Vagina (tissue), 2 donors: ENCODE results near the gene TRIM69. TPM values are rescaled to one million over a fixed set of nuclear protein-coding genes. Genes with fewer than 3 reads are reported as not detected.
"Not testable (repeated sequence)": the region's sequence is repeated elsewhere in the genome, so short reads cannot be mapped to it uniquely, and the experiment has no call there.

Source experiments
- DNase-seq, 2 donors: peaks; one replicate each; pipeline ENCODE4 v3.0.0-alpha.2; 2017; ENCODE audit errors: extremely low spot score in 2 of 2
- H3K27ac ChIP-seq: fragments of 200-600 bp; sonication (generic); one replicate; pipeline ENCODE4 v1.5.1; 2019
- H3K27me3 ChIP-seq: fragments of 200-600 bp; sonication (generic); one replicate; pipeline ENCODE4 v1.5.1; 2019
- H3K36me3 ChIP-seq, 2 donors: fragments of 200-600 bp; sonication (generic); one replicate each; pipeline ENCODE4 v1.5.1; 2017 to 2019
- H3K4me1 ChIP-seq: fragments of 200-600 bp; sonication (generic); one replicate; pipeline ENCODE4 v1.5.1; 2019
- H3K4me3 ChIP-seq, 2 donors: fragments of 200-600 bp; sonication (generic); 1 replicate in 1 of 2; 2 replicates in 1 of 2; pipeline ENCODE4 v1.5.1; 2016 to 2019
- H3K9me3 ChIP-seq: fragments of 200-600 bp; sonication (generic); one replicate; pipeline ENCODE4 v1.5.1; 2019
- POLR2A ChIP-seq, 2 donors: fragments of 450-650 bp; IDR thresholded peaks; one replicate each; pipeline ENCODE4 v1.6.1; 2017; ENCODE audit warnings: antibody characterized with exemption in 2 of 2, mild to moderate bottlenecking in 2 of 2, moderate library complexity in 2 of 2
- POLR2AphosphoS5 ChIP-seq, 2 donors: sonication (generic); formaldehyde crosslinking; IDR thresholded peaks; one replicate each; pipeline ENCODE4 v1.9.0; 2017; ENCODE audit warnings: antibody characterized with exemption in 2 of 2, mild to moderate bottlenecking in 2 of 2, low read depth in 1 of 2; ENCODE audit not compliant: insufficient read depth in 1 of 2
- intact Hi-C: fragments of 100-400 bp; cut with DNase I; formaldehyde crosslinking; loops from one replicate; pipeline ENCODE4 v1.15.1; 2023
- total RNA-seq: library from RNA; depleted of rRNA; stranded (reverse); fragments of >200 nt; gene quantifications from one replicate; pipeline ENCODE4 v1.2.3, GENCODE V29; 2016
- TF ChIP-seq, protein P1 (sequence below), 3 experiments: fragments of 450-650 bp in 2 of 3; fragments of 200-600 bp in 1 of 3; sonication (generic) in 1 of 3; IDR thresholded peaks; one replicate each; pipeline ENCODE4 v1.5.1; 2017 to 2019; ENCODE audit warnings: antibody characterized with exemption in 3 of 3, mild to moderate bottlenecking in 2 of 3, moderate library complexity in 2 of 3

Gene TRIM69
- total RNA-seq, 1 donor from 2014 or later, result 11.3 TPM

DNA sequence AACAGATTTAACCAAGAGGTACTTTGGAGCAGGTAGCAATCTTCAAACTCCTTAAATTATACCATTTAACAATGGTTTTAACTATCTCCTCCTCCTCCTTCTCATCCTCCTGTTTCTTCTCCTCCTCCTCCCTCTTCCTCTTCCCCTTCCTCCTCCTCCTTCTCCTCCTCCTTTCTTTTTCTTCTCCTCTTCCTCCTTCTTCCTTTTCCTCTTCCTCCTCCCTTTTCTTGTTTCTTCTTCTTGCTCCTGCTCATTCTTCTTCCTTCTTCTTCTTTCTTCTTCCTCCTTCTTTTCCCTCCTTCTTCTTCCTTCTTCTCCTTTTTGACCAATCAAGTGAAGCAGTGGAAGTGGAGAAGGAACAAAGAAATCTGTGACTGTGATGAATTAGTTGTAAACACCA is 39.3 kb upstream of the TRIM69 start:
- H3K4me1 ChIP-seq, result no peaks in the 10 kb centered on the region
- no peak for DNase-seq
- intact Hi-C loops, result no loop called here
- H3K27me3 ChIP-seq, result no peaks in the 10 kb centered on the region
- no peaks in the 10 kb centered on the region for H3K9me3 ChIP-seq
- no peaks in the 10 kb centered on the region for H3K36me3 ChIP-seq
- H3K27ac ChIP-seq, result no peak overlapping the region
- TF ChIP-seq POLR2AphosphoS5 (IDR thresholded peaks at IDR 0.05; ENCODE audit: insufficient read depth in 1 of 2, low read depth in 1 of 2) (no peak), POLR2A (IDR thresholded peaks at IDR 0.05) (no peak)
- TF ChIP-seq, protein P1, sequence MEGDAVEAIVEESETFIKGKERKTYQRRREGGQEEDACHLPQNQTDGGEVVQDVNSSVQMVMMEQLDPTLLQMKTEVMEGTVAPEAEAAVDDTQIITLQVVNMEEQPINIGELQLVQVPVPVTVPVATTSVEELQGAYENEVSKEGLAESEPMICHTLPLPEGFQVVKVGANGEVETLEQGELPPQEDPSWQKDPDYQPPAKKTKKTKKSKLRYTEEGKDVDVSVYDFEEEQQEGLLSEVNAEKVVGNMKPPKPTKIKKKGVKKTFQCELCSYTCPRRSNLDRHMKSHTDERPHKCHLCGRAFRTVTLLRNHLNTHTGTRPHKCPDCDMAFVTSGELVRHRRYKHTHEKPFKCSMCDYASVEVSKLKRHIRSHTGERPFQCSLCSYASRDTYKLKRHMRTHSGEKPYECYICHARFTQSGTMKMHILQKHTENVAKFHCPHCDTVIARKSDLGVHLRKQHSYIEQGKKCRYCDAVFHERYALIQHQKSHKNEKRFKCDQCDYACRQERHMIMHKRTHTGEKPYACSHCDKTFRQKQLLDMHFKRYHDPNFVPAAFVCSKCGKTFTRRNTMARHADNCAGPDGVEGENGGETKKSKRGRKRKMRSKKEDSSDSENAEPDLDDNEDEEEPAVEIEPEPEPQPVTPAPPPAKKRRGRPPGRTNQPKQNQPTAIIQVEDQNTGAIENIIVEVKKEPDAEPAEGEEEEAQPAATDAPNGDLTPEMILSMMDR (IDR thresholded peaks at IDR 0.05), result no peak
- H3K4me3 ChIP-seq, result no peak overlapping the region

DNA sequence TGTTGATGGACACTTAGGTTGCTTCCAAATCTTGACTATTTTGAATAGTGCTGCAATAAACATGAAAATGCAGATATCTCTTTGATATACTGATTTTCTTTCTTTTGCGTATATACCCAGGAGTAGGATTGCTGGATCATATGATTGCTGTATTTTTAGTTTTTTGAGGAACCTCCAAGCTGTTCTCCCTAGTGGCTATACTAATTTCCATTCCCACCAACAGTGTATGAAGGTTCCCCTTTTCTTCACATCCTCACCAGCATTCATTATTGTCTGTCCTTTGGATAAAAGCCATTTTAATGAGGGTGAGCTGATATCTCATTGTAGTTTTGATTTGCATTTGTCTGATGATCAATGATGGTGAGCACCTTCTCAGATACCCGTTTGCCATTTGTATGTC is 37.7 kb upstream of the TRIM69 start:
- Histone ChIP-seq H3K4me1 (no peaks in the 10 kb centered on the region), H3K27ac (no peak overlapping the region), H3K36me3 (no peaks in the 10 kb centered on the region), H3K27me3 (no peaks in the 10 kb centered on the region), H3K9me3 (no peaks in the 10 kb centered on the region), H3K4me3 (no peak overlapping the region)
- TF ChIP-seq POLR2A (IDR thresholded peaks at IDR 0.05) (no peak), POLR2AphosphoS5 (IDR thresholded peaks at IDR 0.05; ENCODE audit: insufficient read depth in 1 of 2, low read depth in 1 of 2) (no peak)
- TF ChIP-seq, protein P1 (IDR thresholded peaks at IDR 0.05), result no peak
- no peak for DNase-seq
- intact Hi-C loops, result no loop called here

- intact Hi-C loops, H3K9me3 ChIP-seq, H3K36me3 ChIP-seq, DNase-seq, H3K27ac ChIP-seq, H3K4me3 ChIP-seq, H3K27me3 ChIP-seq, H3K4me1 ChIP-seq: not testable (repeated sequence)
Observed at GRCh38 chr15:44700676-44701075, 35.7 kb upstream of the TRIM69 start.

DNA sequence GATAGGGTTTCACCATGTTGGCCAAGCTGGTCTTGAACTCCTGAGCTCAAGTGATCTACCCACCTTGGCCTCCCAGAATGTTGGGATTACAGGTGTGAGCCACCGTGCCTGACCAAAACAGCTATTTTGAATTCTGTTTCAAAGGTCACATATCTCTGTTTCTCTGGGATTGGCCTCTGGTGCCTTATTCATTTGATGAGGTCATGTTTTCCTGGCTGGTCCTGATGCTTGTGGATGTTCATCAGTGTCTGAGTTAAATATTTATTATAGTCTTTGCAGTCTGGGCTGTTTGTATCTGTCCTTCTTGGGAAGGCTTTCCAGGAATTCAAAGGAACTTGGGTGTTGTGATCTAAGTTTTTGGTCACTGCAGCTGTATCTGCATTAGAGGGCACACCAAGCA is 30.3 kb upstream of the TRIM69 start:
- H3K36me3 ChIP-seq, result no peaks in the 10 kb centered on the region
- no peak overlapping the region for H3K4me3 ChIP-seq
- intact Hi-C loops, result no loop called here
- H3K9me3 ChIP-seq, result no peaks in the 10 kb centered on the region
- H3K27me3 ChIP-seq, result no peaks in the 10 kb centered on the region
- no peak overlapping the region for H3K27ac ChIP-seq
- peaks cover 13% of the 10 kb centered on the region for H3K4me1 ChIP-seq
- no peak for DNase-seq
- no peak for TF ChIP-seq POLR2AphosphoS5 (IDR thresholded peaks at IDR 0.05; ENCODE audit: insufficient read depth in 1 of 2, low read depth in 1 of 2)
- TF ChIP-seq, protein P1 (IDR thresholded peaks at IDR 0.05), result no peak
- TF ChIP-seq POLR2A (IDR thresholded peaks at IDR 0.05), result no peak

DNA sequence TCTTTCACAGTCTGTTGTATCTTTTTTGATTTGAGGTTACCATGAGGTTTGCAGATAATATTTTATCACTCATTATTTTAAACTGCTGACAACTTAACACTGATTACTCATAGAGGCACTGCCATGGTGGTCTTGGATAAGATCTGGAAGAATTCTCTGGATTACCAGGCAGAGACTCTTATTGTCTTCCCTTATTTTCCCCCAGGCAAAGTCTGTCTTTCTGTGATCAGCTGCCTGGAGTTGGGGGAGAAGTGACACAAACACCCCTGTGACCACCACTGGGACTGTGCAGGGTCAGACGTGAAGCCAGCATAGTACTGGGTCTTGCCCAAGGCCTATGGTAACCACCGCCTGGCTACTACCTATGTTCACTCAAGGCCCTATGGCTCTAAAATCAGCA is 29.9 kb upstream of the TRIM69 start:
- Histone ChIP-seq H3K4me1 (peaks cover 13% of the 10 kb centered on the region), H3K4me3 (no peak overlapping the region), H3K27ac (no peak overlapping the region), H3K36me3 (no peaks in the 10 kb centered on the region), H3K27me3 (no peaks in the 10 kb centered on the region), H3K9me3 (no peaks in the 10 kb centered on the region)
- DNase-seq, result no peak
- TF ChIP-seq, protein P1 (IDR thresholded peaks at IDR 0.05), result no peak
- TF ChIP-seq POLR2AphosphoS5 (IDR thresholded peaks at IDR 0.05; ENCODE audit: insufficient read depth in 1 of 2, low read depth in 1 of 2) (no peak), POLR2A (IDR thresholded peaks at IDR 0.05) (no peak)
- intact Hi-C loops, result no loop called here
